ENCODE measurements around the gene RSPH9. TPM values are rescaled to one million over a fixed set of nuclear protein-coding genes. Genes with fewer than 3 reads are reported as not detected.
A peak's percentile ranks its signal among the peaks of the same experiment; 100 is the strongest.

Gene RSPH9
- total and polyA plus RNA-seq, 2 experiments from 2014 or later: 0.10 to 0.39 TPM

DNA sequence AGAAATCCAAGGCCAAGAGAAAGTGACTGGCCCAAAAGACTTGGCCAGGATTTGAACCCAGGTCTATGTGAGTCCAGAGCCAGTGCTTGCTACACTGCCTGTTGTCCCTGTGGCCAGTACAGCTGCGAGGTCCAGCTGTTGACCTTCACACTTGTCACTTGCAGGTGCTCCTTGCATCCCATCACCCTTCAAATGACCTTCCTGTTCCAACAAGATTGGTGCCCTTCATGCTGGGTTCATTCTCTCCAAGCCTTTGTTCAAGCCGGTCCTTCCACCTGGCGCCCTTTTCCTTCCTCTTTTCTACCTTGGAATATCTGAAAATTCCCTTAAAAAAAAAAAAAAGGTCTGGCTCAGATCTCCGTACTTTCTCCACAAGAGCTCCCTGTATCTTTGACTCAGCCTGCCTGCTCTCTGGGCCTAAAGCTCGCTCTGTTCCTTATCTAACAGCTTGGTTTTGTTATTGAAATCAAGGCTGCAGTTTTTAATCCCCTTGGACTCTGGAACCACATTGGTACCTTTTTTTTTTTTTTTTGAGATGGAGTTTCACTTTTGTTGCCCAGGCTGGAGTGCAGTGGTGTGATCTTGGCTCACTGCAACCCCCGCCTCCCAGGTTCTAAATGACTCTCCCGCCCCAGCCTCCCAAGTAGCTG is 64.9 kb downstream of the RSPH9 start:
- Histone ChIP-seq H3K27ac (ENCODE audit: low read depth) (no peak overlapping the region), H3K4me3 (no peak overlapping the region), H3K4me1 (ENCODE audit: insufficient read depth) (peaks cover 10% of the 10 kb centered on the region), H3K9me2 (ENCODE audit: insufficient read depth) (no peaks in the 10 kb centered on the region), H4K20me1 (replicated peaks; ENCODE audit: insufficient read depth) (no peaks in the 10 kb centered on the region), H2AFZ (no peak overlapping the region), H3F3A (replicated peaks; ENCODE audit: low read depth) (no peaks in the 10 kb centered on the region), H3K27me3 (ENCODE audit: insufficient read depth) (no peaks in the 10 kb centered on the region), H3K79me2 (replicated peaks; ENCODE audit: insufficient read depth) (no peaks in the 10 kb centered on the region), H3K36me3 (ENCODE audit: insufficient read depth) (no peaks in the 10 kb centered on the region), H3K4me2 (no peak overlapping the region)
- Mint-ChIP-seq H3K4me3 (no peak overlapping the region), H3K27me3 (ENCODE audit: insufficient read depth, low read depth, poor library complexity) (peaks cover 12% of the 10 kb centered on the region), H3K4me1 (peaks cover 47% of the 10 kb centered on the region), H3K27ac (peak overlapping the region; percentile 61; the same call in 1 of the 2 replicates), H3K36me3 (ENCODE audit: low read depth) (no peaks in the 10 kb centered on the region), H3K9me3 (no peaks in the 10 kb centered on the region)
- DNase-seq (ENCODE audit: low spot score): no peak
- peak; percentile 8; the same call in 1 of the 3 replicates for ATAC-seq
- TF ChIP-seq JUNB (IDR thresholded peaks at IDR 0.05; ENCODE audit: unreplicated experiment): no peak

- Histone ChIP-seq H4K20me1 (replicated peaks; ENCODE audit: insufficient read depth) (no peaks in the 10 kb centered on the region), H3K4me3 (no peak overlapping the region), H3K79me2 (replicated peaks; ENCODE audit: insufficient read depth) (no peaks in the 10 kb centered on the region), H3K27me3 (ENCODE audit: insufficient read depth) (no peaks in the 10 kb centered on the region), H3F3A (replicated peaks; ENCODE audit: low read depth) (no peaks in the 10 kb centered on the region), H3K27ac (ENCODE audit: low read depth) (no peak overlapping the region), H3K9me2 (ENCODE audit: insufficient read depth) (no peaks in the 10 kb centered on the region), H3K4me2 (no peak overlapping the region), H2AFZ (no peak overlapping the region), H3K36me3 (ENCODE audit: insufficient read depth) (no peaks in the 10 kb centered on the region), H3K4me1 (ENCODE audit: insufficient read depth) (0 out of 2 replicates have a peak, but pooled peaks cover 6% of the 10 kb centered on the region)
- H3K4me1 Mint-ChIP-seq: peaks cover 41% of the 10 kb centered on the region
- no peak overlapping the region for H3K4me3 Mint-ChIP-seq
- DNase-seq (ENCODE audit: low spot score) (no peak), ATAC-seq (no peak)
- no peak overlapping the region for H3K27ac Mint-ChIP-seq
- H3K9me3 Mint-ChIP-seq: no peaks in the 10 kb centered on the region
- peaks cover 13% of the 10 kb centered on the region for H3K27me3 Mint-ChIP-seq (ENCODE audit: insufficient read depth, low read depth, poor library complexity)
- H3K36me3 Mint-ChIP-seq (ENCODE audit: low read depth): no peaks in the 10 kb centered on the region
- TF ChIP-seq EZH2phosphoT487 (IDR thresholded peaks at IDR 0.05; ENCODE audit: unreplicated experiment) (no peak), JUNB (IDR thresholded peaks at IDR 0.05; ENCODE audit: unreplicated experiment) (no peak), NANOG (IDR thresholded peaks at IDR 0.05; ENCODE audit: borderline replicate concordance) (no peak), REST (IDR thresholded peaks at IDR 0.05; ENCODE audit: unreplicated experiment) (no peak), STAT1 (IDR thresholded peaks at IDR 0.05; ENCODE audit: unreplicated experiment) (no peak), CREB1 (CRISPR knock-in tag; IDR thresholded peaks at IDR 0.05; ENCODE audit: low read depth) (no peak), ZNF114 (CRISPR knock-in tag; IDR thresholded peaks at IDR 0.05) (no peak), ZNF331 (CRISPR knock-in tag; IDR thresholded peaks at IDR 0.05; ENCODE audit: low read depth) (no peak), POLR2AphosphoS5 (IDR thresholded peaks at IDR 0.05; ENCODE audit: low read depth) (no peak), ETS1 (IDR thresholded peaks at IDR 0.05) (no peak), EZH2 (IDR thresholded peaks at IDR 0.05; ENCODE audit: low read depth, unreplicated experiment) (no peak)
- TF ChIP-seq, protein P1, sequence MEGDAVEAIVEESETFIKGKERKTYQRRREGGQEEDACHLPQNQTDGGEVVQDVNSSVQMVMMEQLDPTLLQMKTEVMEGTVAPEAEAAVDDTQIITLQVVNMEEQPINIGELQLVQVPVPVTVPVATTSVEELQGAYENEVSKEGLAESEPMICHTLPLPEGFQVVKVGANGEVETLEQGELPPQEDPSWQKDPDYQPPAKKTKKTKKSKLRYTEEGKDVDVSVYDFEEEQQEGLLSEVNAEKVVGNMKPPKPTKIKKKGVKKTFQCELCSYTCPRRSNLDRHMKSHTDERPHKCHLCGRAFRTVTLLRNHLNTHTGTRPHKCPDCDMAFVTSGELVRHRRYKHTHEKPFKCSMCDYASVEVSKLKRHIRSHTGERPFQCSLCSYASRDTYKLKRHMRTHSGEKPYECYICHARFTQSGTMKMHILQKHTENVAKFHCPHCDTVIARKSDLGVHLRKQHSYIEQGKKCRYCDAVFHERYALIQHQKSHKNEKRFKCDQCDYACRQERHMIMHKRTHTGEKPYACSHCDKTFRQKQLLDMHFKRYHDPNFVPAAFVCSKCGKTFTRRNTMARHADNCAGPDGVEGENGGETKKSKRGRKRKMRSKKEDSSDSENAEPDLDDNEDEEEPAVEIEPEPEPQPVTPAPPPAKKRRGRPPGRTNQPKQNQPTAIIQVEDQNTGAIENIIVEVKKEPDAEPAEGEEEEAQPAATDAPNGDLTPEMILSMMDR (conservative IDR thresholded peaks at IDR 0.05; ENCODE audit: low read depth in 2 of 2): no peak
Measured at GRCh38 chr6:43710576-43710975, 65.7 kb downstream of the RSPH9 start.

All from GM23338 (cell line).